A549 (cell line): ENCODE results near the gene UAP1. TPM values are rescaled to one million over a fixed set of nuclear protein-coding genes. Genes with fewer than 3 reads are reported as not detected.

Experiments used
- ATAC-seq, 2 experiments: fragments of 200-7000 bp in 1 of 2; fragments of >200 bp in 1 of 2; cut with Nextera tagmentation in 1 of 2; cut with Tn5 transposase in 1 of 2; 3 replicates each; pipeline versions ENCODE4 v1.8.0 to v1.9.1; 2018 to 2020; ENCODE audit warnings: mild to moderate bottlenecking in 1 of 2, moderate library complexity in 1 of 2
- CTCF ChIA-PET: fragments of 300-600 bp; sonication (Branson Sonifier 250); formaldehyde crosslinking; extraction: SDS; loops from one replicate; lab custom pipeline; 2021; ENCODE audit warnings: antibody characterized with exemption, inconsistent platforms; lab: Yijun Ruan, JAX
- POLR2A ChIA-PET: fragments of 350-600 bp; formaldehyde crosslinking; extraction: SDS; loops from one replicate; lab custom pipeline; 2021; ENCODE audit warnings: antibody characterized with exemption, inconsistent platforms; lab: Yijun Ruan, JAX
- DNase-seq, 2 experiments: peaks; one replicate each; pipeline versions ENCODE4 v3.0.0 to v3.0.0-alpha.2; 2011 to 2016; ENCODE audit warnings: low read depth in 1 of 2, low spot score in 1 of 2
- FAIRE-seq: peaks from 2 replicates; lab custom pipeline; 2011; peaks lifted over from hg19 to GRCh38; lab: Jason Lieb, UNC
- H3K27ac ChIP-seq, 2 experiments: fragments of >200 bp; sonication (Bioruptor Twin); formaldehyde crosslinking; 3 replicates each; pipeline ENCODE4 v1.5.1; 2016 to 2017
- H3K4me1 ChIP-seq: fragments of >200 bp; sonication (Bioruptor Twin); formaldehyde crosslinking; 3 replicates; pipeline ENCODE4 v1.6.1; 2016
- H3K4me2 ChIP-seq: fragments of >200 bp; sonication (Bioruptor Twin); formaldehyde crosslinking; 3 replicates; pipeline ENCODE4 v1.6.1; 2016
- H3K4me3 ChIP-seq: fragments of >200 bp; sonication (Bioruptor Twin); formaldehyde crosslinking; 3 replicates; pipeline ENCODE4 v1.5.1; 2016
- H3K9me3 ChIP-seq: fragments of >200 bp; sonication (Bioruptor Twin); formaldehyde crosslinking; 3 replicates; pipeline ENCODE4 v1.6.1; 2016
- BHLHE40 ChIP-seq: IDR thresholded peaks from 2 replicates; pipeline ENCODE4 v1.6.1; 2012; ENCODE audit warnings: low read depth, low read length, inconsistent platforms
- CBX8 ChIP-seq: fragments of 200-600 bp; sonication (generic); IDR thresholded peaks from 2 replicates; pipeline ENCODE4 v1.6.1; 2016
- CEBPB ChIP-seq, 2 experiments: fragments of >200 bp in 1 of 2; sonication (Bioruptor Twin) in 1 of 2; formaldehyde crosslinking in 1 of 2; IDR thresholded peaks; 2 replicates each; pipeline ENCODE4 v1.6.1; 2012 to 2016
- CHD4 ChIP-seq: fragments of 200-600 bp; sonication (generic); IDR thresholded peaks from 2 replicates; pipeline ENCODE4 v1.6.1; 2016; ENCODE audit warnings: antibody characterized with exemption, mild to moderate bottlenecking, borderline replicate concordance
- CTCF ChIP-seq: fragments of >200 bp; sonication (Bioruptor Twin); formaldehyde crosslinking; IDR thresholded peaks from 3 replicates; pipeline ENCODE4 v1.5.1; 2016
- FOXS1 ChIP-seq: fragments of 250-450 bp; sonication (Bioruptor Pico); IDR thresholded peaks from 2 replicates; pipeline ENCODE4 v1.5.0; 2020; ENCODE audit warnings: mild to moderate bottlenecking, moderate library complexity
- HDAC2 ChIP-seq: fragments of 200-600 bp; sonication (generic); IDR thresholded peaks from 2 replicates; pipeline ENCODE4 v1.6.1; 2016
- HES2 ChIP-seq: fragments of >200 bp; sonication (Bioruptor Twin); formaldehyde crosslinking; IDR thresholded peaks from 2 replicates; pipeline ENCODE4 v1.6.1; 2016
- HMGXB4 ChIP-seq: fragments of 250-450 bp; sonication (Bioruptor Pico); IDR thresholded peaks from 2 replicates; pipeline ENCODE4 v1.5.0; 2021; ENCODE audit warnings: mild to moderate bottlenecking, moderate library complexity, borderline replicate concordance
- HOXA7 ChIP-seq: fragments of 250-450 bp; sonication (Bioruptor Pico); IDR thresholded peaks from 2 replicates; pipeline ENCODE4 v1.5.0; 2020; ENCODE audit warnings: mild to moderate bottlenecking, moderate library complexity
- HOXB13 ChIP-seq: fragments of 250-450 bp; sonication (Bioruptor Pico); IDR thresholded peaks from 2 replicates; pipeline ENCODE4 v1.5.0; 2020; ENCODE audit warnings: low read depth, mild to moderate bottlenecking, moderate library complexity
- HOXB5 ChIP-seq: fragments of 250-450 bp; sonication (Bioruptor Pico); IDR thresholded peaks from 2 replicates; pipeline ENCODE4 v1.5.0; 2020; ENCODE audit warnings: mild to moderate bottlenecking, moderate library complexity
- KDM5A ChIP-seq: fragments of 200-600 bp; sonication (generic); IDR thresholded peaks from 2 replicates; pipeline ENCODE4 v1.6.1; 2016; ENCODE audit warnings: antibody characterized with exemption, mild to moderate bottlenecking
- MAX ChIP-seq: IDR thresholded peaks from 2 replicates; pipeline ENCODE4 v1.6.1; 2012
- MAZ ChIP-seq: fragments of 150-350 bp; IDR thresholded peaks from 2 replicates; pipeline ENCODE4 v1.6.1; 2014; ENCODE audit warnings: antibody characterized with exemption, low read depth, low read length, borderline replicate concordance
- NFE2L2 ChIP-seq: fragments of 150-350 bp; conservative IDR thresholded peaks from 2 replicates; pipeline ENCODE4 v1.6.1; 2014; ENCODE audit warnings: low read length
- NPAS2 ChIP-seq: fragments of 250-450 bp; sonication (Bioruptor Pico); IDR thresholded peaks from 2 replicates; pipeline ENCODE4 v1.8.0; 2022; ENCODE audit warnings: mild to moderate bottlenecking, moderate library complexity, borderline replicate concordance
- RCOR1 ChIP-seq: fragments of 150-350 bp; IDR thresholded peaks from 2 replicates; pipeline ENCODE4 v1.6.1; 2014; ENCODE audit warnings: antibody characterized with exemption, low read length, low read depth
- RFX5 ChIP-seq: fragments of 450-650 bp; IDR thresholded peaks from 2 replicates; pipeline ENCODE4 v1.7.1; 2014; ENCODE audit warnings: antibody characterized with exemption, mild to moderate bottlenecking, moderate library complexity
- RNF2 ChIP-seq: fragments of 200-600 bp; sonication (generic); IDR thresholded peaks from 2 replicates; pipeline ENCODE4 v1.6.1; 2016; ENCODE audit warnings: low read depth, mild to moderate bottlenecking, antibody characterized with exemption, moderate library complexity, borderline replicate concordance
- SMC3 ChIP-seq: fragments of >200 bp; sonication (Bioruptor Twin); formaldehyde crosslinking; IDR thresholded peaks from 3 replicates; pipeline ENCODE4 v1.6.1; 2018; ENCODE audit warnings: inconsistent platforms
- TP53 ChIP-seq: fragments of 250-450 bp; sonication (Bioruptor Pico); IDR thresholded peaks from 2 replicates; pipeline ENCODE4 v1.5.0; 2021; ENCODE audit warnings: mild to moderate bottlenecking, moderate library complexity
- USF2 ChIP-seq: fragments of 450-650 bp; IDR thresholded peaks from 2 replicates; pipeline ENCODE4 v1.6.1; 2014; ENCODE audit warnings: antibody characterized with exemption
- ZFP36 ChIP-seq: fragments of 450-650 bp; IDR thresholded peaks from 2 replicates; pipeline ENCODE4 v1.6.1; 2014; ENCODE audit warnings: borderline replicate concordance; ENCODE audit not compliant: partially characterized antibody
- WGBS: methylation state at CpG from one replicate; pipeline ENCODE4 v1.1.6; 2017; ENCODE audit errors: missing lambda C conversion rate; 5-methylcytosine and 5-hydroxymethylcytosine counted together
- polyA plus RNA-seq, 4 experiments: library from polyadenylated mRNA; depleted of rRNA in 3 of 4; stranded (reverse); fragments of >200 nt; fragmentation: RNase III in 1 of 4; extraction: RNeasy Plus Mini Kit Qiagen cat#74134 plus additional on column Dnase treatment in 1 of 4; gene quantifications; 2 replicates in 3 of 4; 3 replicates in 1 of 4; pipeline ENCODE4 v1.2.3, GENCODE V29; 2011 to 2017

UAP1 gene
- polyA plus RNA-seq, 2 of the 4 experiments (the other 2 are of a cell fraction) = 19.8 to 25.3 TPM

- ChIA-PET POLR2A (no interaction called here), CTCF (no interaction called here)
- Histone ChIP-seq H3K27ac (peak overlapping the region in 1 of 2 experiments; percentile 94; a peak in 2 of 6 replicates), H3K9me3 (no peaks in the 10 kb centered on the region), H3K4me1 (peaks cover 6% of the 10 kb centered on the region; the same call in 2 of the 3 replicates), H3K4me2 (peak overlapping the region; percentile 76), H3K4me3 (peak overlapping the region; percentile 64)
- whole genome bisulfite sequencing = 77% methylated on average over 5 of the region's 5 CpGs
- FAIRE-seq = no peak
- no peak; a peak in 1 of 6 replicates for ATAC-seq
- no peak for TF ChIP-seq RCOR1
- no peak for TF ChIP-seq MAX
- TF ChIP-seq KDM5A = no peak
- no peak for TF ChIP-seq TP53 (CRISPR knock-in tag)
- no peak for TF ChIP-seq HDAC2
- TF ChIP-seq SMC3 = no peak
- no peak for TF ChIP-seq NFE2L2
- no peak for TF ChIP-seq HES2
- no peak for TF ChIP-seq RNF2
- TF ChIP-seq HOXB13 (CRISPR knock-in tag) = no peak
- TF ChIP-seq CEBPB (IDR thresholded peaks at IDR 0.05) = no peak
- TF ChIP-seq ZFP36 = no peak
- no peak for TF ChIP-seq CTCF
- no peak for TF ChIP-seq HOXA7 (CRISPR knock-in tag)
- no peak for TF ChIP-seq CBX8
- no peak for TF ChIP-seq NPAS2
- no peak for TF ChIP-seq FOXS1 (CRISPR knock-in tag)
- TF ChIP-seq CHD4 = no peak
- no peak for TF ChIP-seq BHLHE40
- DNase-seq = peak in 1 of 2 experiments; percentile 18
Observed at GRCh38 chr1:162562470-162562828, 927 bp downstream of the UAP1 start.

- Histone ChIP-seq H3K27ac (no peak overlapping the region), H3K4me2 (no peak overlapping the region), H3K9me3 (no peaks in the 10 kb centered on the region), H3K4me1 (peaks cover 6% of the 10 kb centered on the region; the same call in 2 of the 3 replicates), H3K4me3 (no peak overlapping the region)
- ChIA-PET POLR2A (no interaction called here), CTCF (interaction anchor here (1.5 kb wide), 1 partner anchor 10 kb away, joined by 4 read pairs; no protein-coding TSS in a partner anchor)
- ATAC-seq (no peak), DNase-seq (no peak), FAIRE-seq (no peak)
- TF ChIP-seq HMGXB4 = no peak
- no peak for TF ChIP-seq HDAC2
- TF ChIP-seq MAZ = no peak
- TF ChIP-seq KDM5A = no peak
- no peak for TF ChIP-seq HOXA7 (CRISPR knock-in tag)
- TF ChIP-seq HES2 = no peak
- no peak for TF ChIP-seq HOXB5 (CRISPR knock-in tag)
- TF ChIP-seq USF2 = no peak
- no peak for TF ChIP-seq NFE2L2
- TF ChIP-seq RFX5 = no peak
- WGBS = 91% methylated on average over 5 of the region's 5 CpGs
Observed at GRCh38 chr1:162564762-162565218, 3.3 kb downstream of the UAP1 start.
